NCI-H1694 treated with DMSO at 0.1 percent for 48 hours (cell line): ENCODE measurements around the gene TRMT61A.
A peak's percentile ranks its signal among the peaks of the same experiment; 100 is the strongest.
"Not testable (repeated sequence)": the region's sequence is repeated elsewhere in the genome, so short reads cannot be mapped to it uniquely, and the experiment has no call there.

Experiments used
- DNase-seq: peaks from one replicate; lab custom pipeline; 2025; lab: John Stamatoyannopoulos, UW

Gene TRMT61A

DNA sequence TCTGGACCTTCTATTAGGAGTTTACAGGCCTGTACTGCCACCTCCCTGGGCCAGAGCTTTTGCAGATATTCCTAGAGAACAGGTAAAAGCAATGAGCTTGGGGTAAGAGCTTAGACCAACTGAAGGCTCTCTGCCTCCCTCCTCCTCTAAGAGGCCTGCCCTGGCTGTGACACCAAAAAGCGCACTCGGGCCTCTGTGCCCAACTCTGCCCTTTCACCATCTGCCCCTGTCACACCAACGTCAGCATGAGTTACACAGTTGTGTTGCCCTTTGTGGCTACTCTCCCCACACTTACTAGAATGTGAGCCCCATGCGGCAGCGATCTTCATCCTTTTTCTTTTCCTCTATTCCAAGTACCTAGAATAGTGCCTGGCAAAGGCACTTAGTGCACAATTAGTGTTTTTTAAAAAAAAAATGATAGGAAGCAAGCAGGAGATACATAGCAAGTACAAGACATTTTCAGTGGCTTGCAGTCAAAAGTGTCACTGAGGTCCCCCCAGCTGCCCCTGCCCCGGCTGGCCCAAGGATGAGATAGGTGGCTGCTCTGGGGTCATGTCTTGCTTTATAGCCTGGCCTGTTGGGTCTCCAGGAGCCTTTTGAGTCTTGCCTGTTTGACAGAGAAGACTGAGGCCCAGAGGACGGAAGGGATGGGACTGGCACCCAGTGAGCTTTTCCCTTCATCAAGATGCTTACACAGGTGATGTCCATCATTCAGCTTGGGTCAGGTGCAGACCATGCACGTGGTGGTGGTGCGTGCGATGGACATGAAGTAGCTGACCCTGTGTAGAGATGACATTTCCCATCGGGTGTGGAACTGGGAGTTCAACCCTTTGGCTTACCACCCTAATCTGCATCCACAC, 18.9 kb upstream of the TRMT61A start:
- no peak for DNase-seq

DNA sequence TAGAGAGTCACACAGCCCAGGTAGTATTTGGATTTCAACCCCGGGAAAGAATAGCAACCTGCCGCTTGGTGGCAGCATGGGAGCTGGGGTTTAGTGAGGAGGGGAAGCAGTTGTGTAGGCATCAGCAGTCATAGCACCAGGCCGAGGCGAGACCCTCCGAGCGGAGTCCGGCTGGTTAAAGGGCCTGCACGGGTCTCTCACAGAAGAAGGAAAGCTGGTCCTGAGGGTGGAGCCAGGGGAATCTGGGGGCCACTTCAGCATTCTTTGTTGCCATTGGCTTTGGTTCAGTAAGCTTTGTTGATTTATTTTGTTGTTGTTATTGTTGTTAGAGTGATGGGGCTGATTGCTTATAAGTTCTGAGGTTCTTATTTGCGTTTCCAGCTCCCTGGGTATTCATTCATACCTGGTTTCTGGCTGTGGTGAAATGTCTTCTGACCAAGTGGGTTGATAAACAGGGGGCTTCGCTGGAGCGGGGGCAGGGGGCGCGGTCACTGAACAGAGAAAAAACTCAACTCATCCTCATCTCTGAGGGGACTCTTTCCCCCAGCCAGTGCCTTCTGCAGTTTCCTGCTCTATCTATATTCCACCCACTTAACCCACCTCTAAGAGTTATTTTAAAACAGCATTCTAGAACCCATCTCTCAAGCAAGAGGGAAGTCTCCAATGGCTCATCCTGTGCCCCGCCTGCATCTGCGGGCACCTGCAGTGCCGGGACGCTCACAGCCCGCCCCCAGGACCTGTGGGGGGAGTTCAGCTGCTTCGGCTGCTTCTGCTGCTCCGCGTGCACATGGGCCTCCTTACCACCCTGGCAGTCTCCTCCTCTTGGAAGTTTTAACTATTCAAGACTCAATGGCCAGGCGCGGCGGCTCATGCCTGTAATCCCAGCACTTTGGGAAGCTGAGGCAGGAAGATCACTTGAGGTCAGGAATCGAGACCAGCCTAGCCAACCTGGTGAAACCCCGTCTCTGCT, 18.0 kb upstream of the TRMT61A start:
- peak; percentile 42 for DNase-seq

DNA sequence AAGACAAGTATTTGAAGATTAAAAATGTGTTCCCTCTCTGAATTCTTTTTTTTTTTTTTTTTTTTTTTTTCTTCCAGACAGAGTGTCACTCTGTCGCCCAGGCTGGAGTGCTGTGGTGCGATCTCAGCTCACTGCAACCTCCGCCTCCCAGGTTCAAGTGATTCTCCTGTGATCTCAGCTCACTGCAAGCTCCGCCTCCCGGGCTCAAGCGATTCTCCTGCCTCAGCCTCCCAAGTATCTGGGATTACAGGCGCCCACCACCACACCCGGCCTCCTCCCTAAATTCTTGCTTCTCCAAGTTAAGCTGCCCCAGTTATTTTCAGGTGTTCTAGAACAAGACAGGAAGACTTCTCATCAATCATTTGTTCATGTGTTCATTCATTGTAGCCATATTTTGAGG, 16.8 kb upstream of the TRMT61A start:
- not testable (repeated sequence) for DNase-seq

DNA sequence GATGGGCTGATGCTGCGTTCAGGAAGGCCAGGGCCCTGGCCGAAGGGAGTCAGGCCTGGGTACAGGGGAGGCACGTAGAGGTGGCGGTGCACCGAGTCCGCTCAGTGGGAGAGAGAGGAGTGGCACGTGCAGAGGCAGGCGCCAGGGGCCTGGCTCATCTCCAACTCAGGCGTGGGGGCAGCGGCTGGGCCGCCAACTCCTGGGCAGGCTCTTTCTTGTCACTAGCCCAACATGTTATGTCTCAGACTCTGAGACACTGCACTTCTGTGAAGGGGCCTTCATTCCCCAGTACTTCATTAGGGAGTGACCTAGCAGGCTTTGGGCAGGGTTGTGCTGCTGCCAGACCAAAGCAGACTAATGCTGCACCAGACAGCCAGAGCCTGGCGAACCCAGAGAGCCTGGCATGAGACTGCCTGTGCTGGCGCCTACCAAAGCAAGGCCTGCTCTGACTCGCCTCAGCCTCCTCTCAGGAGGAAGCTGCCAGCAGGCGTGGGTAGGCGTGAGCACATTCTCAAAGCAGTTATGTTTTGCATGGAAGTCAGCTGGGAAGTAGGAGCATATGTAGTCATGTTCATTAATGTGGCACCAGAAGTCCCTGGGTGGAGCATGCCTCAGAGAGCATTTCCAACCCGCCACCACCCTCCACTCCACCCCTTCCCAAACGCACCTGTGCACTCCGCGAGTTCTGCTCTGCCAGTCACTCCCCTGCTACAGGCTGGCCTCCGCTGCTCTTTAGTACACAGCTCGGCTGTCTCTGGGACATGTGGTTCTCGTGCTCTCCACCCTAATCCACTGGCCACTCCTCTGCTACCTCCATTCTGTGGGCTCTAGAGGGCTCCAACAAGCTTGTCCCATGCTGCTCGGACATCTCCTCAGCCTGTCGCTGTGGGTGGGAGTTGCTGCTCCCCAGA, 16.0 kb upstream of the TRMT61A start:
- peak; percentile 100 for DNase-seq

DNA sequence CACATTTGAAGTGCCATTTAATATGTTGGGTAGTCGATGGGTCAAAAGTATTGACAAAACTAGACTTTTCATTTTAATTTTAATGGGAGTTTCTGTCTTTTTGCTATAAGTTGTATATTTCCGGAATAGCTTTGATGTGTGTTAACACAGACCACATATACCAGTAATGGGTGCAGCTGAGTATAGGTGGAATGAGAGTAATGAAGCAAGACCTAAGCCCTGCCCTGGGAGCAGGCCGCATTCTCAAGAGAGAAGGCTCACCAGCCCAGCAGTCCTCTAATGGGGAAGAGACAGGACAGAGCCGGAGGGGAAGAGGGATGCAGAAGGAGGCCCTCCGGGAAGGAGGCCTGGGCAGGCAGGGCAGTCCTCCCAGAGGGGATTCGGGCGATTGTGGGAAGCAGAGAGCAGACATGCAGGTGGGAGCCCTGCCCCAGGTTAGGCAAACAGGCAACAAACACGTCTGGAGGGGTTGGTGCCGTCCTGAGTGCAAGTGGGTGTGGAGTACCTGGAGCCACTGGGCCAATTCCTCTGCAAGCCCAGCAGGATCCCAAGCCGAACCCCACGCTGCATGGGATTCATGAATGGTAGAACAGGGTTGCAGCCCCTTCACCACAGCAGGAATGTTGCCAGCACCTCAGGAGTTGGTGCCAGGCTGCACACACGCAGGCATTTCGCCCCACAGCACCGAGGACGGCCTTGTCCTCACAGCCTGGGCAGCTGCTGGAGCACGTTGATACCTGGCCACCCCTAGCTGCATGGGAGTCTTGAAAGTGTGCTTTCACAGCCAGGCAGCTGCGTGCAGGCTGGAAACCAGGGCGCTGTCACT, 14.2 kb upstream of the TRMT61A start:
- no peak for DNase-seq

DNA sequence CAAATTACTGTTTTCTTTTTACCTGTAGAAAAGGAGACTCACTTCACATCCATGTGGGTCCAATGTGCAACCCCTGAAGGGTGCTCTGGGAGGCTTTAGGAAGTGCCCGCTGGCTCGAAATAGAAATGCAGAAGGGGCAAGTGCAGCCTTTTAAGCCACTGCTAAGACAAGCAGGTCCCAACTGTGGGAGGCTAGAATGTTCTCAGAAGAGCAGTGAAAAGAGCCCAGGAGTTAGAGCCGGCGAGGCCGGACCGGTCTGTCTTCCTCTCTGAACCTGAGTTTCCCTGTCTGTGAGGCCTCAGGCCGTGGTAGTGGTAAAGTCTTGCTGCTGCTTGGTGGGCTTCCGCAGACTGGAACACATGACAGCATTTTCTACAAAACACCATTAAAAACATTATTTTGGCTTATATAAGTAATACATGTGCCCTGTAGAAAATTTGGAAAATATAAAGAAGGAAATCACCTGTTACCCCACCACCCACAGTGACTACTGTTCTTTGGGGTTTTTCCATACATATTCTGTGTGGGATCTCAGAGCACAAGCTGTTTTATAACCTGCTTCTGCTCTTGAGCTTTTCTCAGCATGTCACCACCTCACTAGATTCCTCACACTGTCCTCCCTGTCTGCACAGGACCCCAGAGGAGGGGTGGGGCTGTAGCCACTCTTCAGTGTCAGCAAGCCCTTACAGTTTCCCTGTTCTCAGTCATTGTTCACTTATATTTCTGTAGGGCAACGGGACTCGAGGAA, 12.4 kb upstream of the TRMT61A start:
- no peak for DNase-seq

DNA sequence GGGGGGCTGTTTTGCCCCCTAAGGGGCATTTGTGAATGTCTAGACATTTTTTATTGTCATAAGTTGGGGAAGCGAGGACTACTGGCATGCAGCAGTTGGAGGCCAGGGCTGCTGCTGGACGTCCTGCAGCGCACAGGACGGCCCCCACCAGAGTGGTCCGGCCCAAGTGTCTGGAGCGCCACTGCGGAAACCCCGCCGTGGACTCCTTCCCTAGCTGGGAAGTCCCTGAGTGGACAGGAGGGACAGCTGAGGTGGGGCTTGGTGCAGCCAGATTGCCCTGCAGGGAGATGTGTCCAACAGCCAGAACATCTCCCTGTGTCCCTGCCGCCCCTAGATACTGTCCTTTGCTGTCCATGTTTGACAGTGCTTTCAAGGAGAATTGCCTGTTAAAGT, 11.8 kb upstream of the TRMT61A start:
- no peak for DNase-seq

DNA sequence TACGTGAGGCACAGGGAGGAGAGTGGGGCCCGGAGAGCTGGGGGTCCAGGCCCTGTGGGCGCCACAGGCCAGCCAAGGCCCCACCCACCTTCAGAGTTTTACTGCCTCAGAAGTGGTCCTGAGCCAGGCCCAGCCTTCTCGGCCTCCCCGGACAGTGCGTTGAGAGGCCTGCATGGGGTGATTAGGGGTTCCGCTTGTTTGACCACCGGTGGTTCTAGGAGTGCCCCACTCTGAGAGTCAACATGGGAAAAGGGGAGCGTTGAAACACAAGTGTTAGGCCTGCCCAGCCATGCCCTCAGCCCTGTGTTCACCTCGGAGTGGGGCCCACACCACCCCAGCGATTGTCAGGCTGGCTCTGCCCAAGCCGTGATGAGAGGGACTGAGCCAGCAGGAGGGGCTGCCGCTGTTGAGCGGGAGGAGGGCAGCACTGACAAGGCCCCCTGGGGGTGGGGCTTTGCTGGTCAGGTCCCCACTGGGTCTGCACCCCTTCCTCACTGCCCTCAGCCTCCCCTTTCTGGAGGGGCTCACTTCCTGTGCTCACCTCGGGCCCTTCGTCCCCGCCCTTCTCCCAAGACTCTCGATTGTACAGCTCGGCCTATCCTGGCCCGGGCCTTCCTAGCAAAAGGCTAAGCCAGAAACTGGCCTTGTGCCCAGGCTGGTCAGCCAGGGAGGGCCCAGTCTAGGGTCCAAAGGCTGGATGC, 11.1 kb upstream of the TRMT61A start:
- DNase-seq = no peak

DNA sequence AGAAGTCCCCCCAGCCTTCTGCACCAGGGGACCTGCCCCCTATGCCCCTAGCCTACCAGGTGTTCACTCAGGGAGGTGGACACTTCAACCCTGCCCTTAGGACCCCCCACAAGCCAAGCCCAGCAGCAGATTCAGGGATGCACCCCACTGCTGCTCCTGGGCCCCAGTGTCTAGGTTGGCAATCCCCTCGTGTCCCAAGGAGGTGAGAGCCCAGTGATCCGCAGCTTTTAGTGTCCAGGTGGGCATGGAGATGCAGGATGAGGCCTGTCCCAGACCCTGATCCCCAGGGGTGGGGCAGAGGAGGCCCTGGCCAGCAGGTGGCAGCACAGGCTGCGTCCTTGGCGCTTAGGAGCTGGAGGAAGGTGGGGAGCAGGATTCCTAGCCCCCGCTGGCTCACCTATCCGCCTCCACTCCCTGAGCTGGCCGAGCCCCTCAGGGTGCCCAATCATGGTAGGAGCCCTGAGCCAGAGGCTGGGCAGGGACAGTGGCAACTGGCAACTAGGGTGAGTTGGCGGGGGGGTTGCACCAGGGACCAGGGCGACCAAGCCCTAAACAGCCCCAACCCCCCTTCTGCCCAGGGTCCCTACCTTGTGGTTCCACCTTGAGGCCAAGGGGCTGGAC, 10.5 kb upstream of the TRMT61A start:
- DNase-seq = peak; percentile 77

DNA sequence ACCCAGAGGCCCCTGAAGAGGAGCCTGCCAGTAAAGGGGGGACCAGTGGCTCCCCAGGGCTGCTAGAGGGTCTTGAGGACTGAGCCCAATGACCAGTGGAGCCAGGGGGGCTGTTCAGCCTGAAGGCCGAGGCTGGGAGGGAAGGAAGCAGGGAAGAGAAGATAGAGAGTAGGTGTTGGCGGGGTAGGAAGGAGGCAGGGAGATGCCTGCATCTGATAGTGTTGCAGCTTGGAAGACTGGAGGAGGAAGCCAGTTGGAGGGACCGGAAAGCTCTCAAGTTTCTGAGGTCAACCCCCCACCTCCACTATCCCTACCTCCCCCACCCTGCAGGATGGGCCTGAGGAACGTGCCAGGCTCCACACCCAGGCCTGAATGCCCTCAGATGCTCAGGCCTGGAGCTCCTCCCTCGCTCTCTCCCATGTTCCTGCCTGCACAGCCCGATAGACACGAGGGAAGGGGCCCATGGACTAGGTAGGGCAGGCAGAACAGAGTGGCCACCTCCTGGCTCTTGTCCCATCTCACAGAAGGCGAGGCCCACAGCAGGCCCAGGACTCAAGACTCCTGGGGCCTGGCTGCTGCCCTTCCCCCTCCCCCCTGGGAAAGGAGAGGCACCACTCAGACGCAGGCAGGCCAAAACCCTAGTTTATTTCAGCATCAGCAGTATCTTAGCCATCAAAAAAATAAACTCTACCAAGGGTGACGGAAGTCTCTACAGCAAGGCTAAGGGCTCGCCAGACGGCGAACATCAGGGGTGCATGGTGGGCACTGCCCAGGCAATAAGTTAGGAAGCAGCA, 9.8 kb upstream of the TRMT61A start:
- DNase-seq = no peak

DNA sequence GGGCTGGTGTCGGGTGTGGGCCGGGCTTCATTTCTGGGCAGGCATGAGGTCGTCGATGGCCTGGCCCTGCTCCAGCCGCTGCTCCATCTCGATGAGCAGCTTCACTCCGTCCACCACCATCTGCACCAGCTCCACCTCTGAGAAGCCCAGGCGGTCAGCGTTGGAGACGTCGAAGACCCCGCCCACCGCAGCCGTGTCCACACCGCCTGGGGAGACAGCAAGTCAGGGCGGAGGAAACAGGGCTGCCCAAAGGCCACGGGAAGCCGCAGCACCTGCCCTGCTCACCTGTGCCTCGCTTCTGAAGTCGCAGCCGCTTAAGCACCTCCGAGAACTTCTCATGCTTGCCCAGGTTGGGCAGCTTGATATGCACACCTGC, 9.2 kb upstream of the TRMT61A start:
- DNase-seq = no peak

DNA sequence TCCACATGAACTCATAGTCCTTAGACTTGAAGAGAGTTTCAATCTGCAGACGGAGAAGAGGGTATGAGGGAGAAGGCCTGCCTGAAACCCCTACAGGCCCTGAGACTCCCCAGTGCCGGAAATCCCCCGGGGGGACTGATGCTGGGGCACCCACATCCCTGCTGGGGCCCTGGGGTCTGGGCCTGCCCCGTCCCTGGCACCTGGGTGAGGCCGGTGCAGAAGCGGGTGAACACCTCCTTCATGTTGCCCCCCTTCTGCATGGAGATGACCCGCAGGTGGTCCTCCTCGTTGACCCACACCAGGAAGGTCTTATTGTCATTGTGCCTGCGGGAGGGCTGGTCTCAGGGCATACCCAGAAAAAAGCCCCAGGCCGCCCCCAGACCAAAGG, 8.7 kb upstream of the TRMT61A start:
- DNase-seq = no peak

DNA sequence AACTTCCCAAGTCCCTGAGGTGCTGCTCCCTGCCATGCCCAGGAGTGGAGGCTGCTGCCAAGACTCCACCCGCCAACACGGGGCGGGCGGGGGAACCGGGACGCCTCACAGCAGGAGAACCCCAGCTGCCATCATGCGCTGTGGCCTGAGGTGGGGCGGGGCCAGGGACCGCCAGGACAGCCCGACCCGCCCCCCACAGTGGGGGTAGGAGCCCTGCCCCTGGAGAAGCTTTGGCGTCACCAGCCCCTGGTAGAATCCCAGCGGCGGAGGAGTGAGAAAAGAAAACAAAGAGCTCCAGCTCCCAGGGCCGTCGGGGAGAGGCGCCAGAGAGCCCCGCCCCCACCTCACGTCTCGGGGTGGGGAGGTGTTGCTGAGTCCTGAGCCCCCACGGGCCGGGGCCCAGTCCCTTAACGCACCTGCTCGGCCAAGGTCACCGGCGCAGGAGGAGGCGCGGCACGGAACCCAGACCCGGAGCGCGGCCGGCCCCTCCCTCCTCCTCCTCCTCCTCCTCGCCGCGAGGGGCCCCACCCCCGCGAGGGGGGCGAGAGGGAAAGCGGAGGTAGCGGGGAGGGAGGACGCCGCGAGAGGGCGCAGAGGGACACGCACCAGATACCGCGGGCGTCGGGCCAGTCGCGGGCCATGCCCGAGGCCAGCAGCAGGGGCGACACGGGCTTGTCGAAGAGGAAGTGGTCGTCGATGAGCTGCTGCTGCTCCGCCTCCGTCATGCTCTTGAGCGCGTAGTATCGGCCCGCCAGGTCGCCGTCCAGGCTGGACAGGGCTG, 8.1 kb upstream of the TRMT61A start:
- peak; percentile 90 for DNase-seq

DNA sequence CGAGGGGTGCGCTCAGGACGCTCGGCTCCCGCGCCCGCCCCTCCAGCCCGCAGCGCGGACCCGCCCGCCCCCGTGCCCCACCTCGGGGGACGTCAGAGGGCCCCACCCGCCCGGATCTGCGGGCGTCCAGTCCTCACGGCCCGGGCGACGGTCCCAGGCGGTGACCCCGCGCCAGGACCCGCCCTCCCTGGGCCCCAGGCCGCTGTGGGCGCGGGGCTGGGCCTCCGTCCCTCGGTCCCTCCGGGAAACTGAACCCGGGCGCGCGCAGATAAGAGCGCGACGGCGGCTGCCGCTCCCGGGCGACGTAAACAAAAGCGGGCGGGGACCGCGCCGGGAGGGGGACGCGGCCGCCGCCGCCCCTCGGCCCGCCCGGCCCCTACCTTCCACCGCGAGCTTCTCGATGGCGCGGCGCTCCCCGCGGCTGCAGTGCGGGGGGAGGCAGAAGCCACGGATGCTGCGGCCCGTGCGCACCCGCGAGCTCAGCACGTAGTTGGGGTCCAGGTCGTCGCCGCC, 7.5 kb upstream of the TRMT61A start:
- no peak for DNase-seq

DNA sequence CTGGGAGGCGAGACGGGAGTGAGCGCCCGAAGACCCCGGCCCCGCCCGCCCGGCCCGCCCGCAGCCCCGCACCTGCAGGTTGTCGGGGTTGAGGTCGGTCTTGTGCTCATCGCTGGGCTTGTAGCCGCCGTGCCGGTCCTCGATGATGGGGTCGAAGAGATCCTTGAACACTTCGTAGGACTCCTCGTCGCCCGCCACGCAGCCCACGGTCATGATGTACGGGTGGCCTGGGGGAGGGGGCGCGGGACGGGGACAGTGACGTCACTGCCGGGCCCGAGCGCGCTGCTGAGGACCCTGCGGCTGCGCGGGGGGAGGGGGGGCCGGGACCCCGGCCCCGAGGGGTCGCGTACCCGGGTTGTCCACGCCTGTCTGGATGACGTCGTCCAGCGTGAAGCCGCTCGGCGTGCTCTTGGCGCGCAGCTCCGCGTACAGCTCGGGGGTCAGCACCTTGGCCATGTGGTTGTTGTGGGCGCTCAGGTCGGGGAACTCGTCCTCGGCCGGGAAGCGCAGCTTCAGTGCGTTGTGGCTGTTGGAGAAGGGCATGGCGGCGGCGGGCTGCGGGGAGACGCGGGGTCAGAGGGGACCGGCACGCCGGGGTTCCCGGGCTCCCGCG, 6.9 kb upstream of the TRMT61A start:
- DNase-seq = peak; percentile 38

DNA sequence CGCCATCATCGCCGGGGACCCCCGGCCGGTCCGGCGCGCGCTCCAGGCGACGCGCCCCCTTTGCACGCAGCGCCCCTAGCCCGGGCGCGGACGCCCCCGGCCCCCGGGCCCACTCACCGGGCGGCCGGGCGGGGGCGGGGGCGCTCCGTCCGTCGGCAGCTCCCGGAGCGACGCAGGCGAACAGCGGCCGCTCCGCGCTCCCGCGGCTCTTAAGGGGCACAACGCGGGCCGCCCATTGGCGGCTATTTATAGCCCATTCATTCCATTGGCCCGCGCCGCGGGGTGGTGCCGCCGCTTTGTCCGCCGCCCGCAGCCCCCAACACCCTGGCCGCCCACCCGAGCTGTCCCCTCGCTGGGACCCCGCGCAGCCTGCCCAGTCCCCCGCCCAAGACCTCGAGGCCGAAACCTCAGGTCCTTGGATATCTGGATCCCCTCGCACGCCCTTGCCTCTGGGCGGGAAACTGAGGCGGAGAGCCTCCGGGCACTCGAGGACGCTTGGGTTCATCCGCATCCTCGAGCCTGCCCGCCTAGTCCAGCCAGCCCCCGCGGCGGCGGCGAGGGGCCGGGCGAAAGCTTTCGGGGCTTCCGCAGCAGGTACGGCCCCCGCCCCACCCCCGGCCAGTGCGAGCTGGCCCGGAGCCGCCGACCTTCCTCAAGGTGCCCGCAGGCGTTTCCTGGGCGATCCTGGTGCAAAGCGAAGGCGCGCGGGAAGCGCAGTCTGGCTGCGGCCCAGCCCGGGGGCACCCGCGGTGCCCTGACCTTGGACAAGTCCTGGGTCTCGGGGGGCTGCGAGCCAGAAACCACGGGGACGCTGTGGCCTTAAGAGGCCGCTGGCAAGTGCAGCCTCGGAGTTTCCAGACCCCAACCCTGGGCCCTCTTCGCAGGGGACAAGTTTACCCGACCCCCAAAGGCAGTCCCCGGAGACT, 6.1 kb upstream of the TRMT61A start, which contains the start of gene CKB:
Gene CKB (minus strand): TSS at position 182 of the 926 bp plus-strand sequence. CDS start 337 bp downstream, outside the sequence.
- DNase-seq = peak; percentile 94
